Spleen (tissue), 11 donors: ENCODE results near the gene NR0B2. TPM values are rescaled to one million over a fixed set of nuclear protein-coding genes. Genes with fewer than 3 reads are reported as not detected.
A peak's percentile ranks its signal among the peaks of the same experiment; 100 is the strongest.

Experiments
- DNase-seq: peaks from one replicate; pipeline ENCODE4 v3.0.0-alpha.2; 2020
- H3K27ac ChIP-seq, 8 donors: fragments of 200-600 bp; sonication (generic) in 7 of 8; 1 replicate in 4 of 8; 2 replicates in 4 of 8; pipeline versions ENCODE4 v1.5.0 to v1.8.0; 2016 to 2021; ENCODE audit warnings: inconsistent platforms in 4 of 8, mild to moderate bottlenecking in 4 of 8, moderate library complexity in 1 of 8
- H3K27me3 ChIP-seq, 7 donors: fragments of 200-600 bp; sonication (generic) in 6 of 7; replicated peaks in 1 of 7; 1 replicate in 4 of 7; 2 replicates in 3 of 7; pipeline versions ENCODE4 v1.5.0 to v1.8.0; 2016 to 2021; ENCODE audit warnings: inconsistent platforms in 3 of 7, mild to moderate bottlenecking in 1 of 7
- H3K36me3 ChIP-seq, 6 donors: fragments of 200-600 bp; sonication (generic) in 5 of 6; 1 replicate in 4 of 6; 2 replicates in 2 of 6; pipeline versions ENCODE4 v1.5.0 to v1.8.0; 2016 to 2021; ENCODE audit warnings: inconsistent platforms in 2 of 6
- H3K4me1 ChIP-seq, 6 donors: fragments of 200-600 bp; sonication (generic) in 5 of 6; 1 replicate in 3 of 6; 2 replicates in 3 of 6; pipeline versions ENCODE4 v1.5.0 to v1.8.0; 2016 to 2021; ENCODE audit warnings: inconsistent platforms in 3 of 6
- H3K4me3 ChIP-seq, 8 donors: fragments of 200-600 bp; sonication (generic) in 7 of 8; 1 replicate in 4 of 8; 2 replicates in 4 of 8; pipeline versions ENCODE4 v1.5.0 to v1.8.0; 2016 to 2021; ENCODE audit warnings: inconsistent platforms in 4 of 8, mild to moderate bottlenecking in 4 of 8, moderate library complexity in 2 of 8
- H3K9me3 ChIP-seq, 8 donors: fragments of 200-600 bp; sonication (generic) in 7 of 8; 1 replicate in 4 of 8; 2 replicates in 4 of 8; pipeline versions ENCODE4 v1.5.0 to v1.8.0; 2016 to 2021; ENCODE audit warnings: inconsistent platforms in 4 of 8
- CTCF ChIP-seq, 11 experiments: fragments of 200-600 bp in 7 of 11; fragments of 450-650 bp in 4 of 11; sonication (generic) in 4 of 11; IDR thresholded peaks in 8 of 11; conservative IDR thresholded peaks in 3 of 11; 1 replicate in 7 of 11; 2 replicates in 4 of 11; pipeline versions ENCODE4 v1.4.0 to v1.8.0; 2016 to 2021; ENCODE audit warnings: antibody characterized with exemption in 11 of 11, inconsistent platforms in 4 of 11, mild to moderate bottlenecking in 1 of 11
- POLR2A ChIP-seq, 3 donors: fragments of 450-650 bp; IDR thresholded peaks; one replicate each; pipeline ENCODE4 v1.5.1; 2017; ENCODE audit warnings: antibody characterized with exemption in 3 of 3, mild to moderate bottlenecking in 1 of 3
- POLR2AphosphoS5 ChIP-seq, 3 donors: sonication (generic); formaldehyde crosslinking; IDR thresholded peaks; one replicate each; pipeline ENCODE4 v1.5.1; 2017; ENCODE audit warnings: antibody characterized with exemption in 3 of 3
- WGBS, 5 donors: extraction: QIAGEN DNeasy Blood & Tissue Kit in 3 of 5; methylation state at CpG; one replicate each; pipeline versions ENCODE4 v1.1.5 to v1.1.7; 2013 to 2018; 5-methylcytosine and 5-hydroxymethylcytosine counted together
- intact Hi-C: fragments of 100-400 bp; cut with DNase I; formaldehyde crosslinking; loops from one replicate; pipeline ENCODE4 v1.15.0; 2023; ENCODE audit warnings: low total_unique reads
- polyA plus RNA-seq, 3 donors: library from polyadenylated mRNA; stranded (reverse); fragments of 200-250 nt; gene quantifications; one replicate each; pipeline ENCODE4 v1.2.1, GENCODE V29; 2013
- total RNA-seq, 7 donors: library from RNA; depleted of rRNA in 3 of 7; stranded (reverse); fragments of >200 nt in 3 of 7; fragmentation: NEBNext Ultra II Directional in 4 of 7; extraction: Animal tissue kit (Norgen Biotek cat#: 25700) in 4 of 7; gene quantifications; one replicate each; pipeline versions ENCODE4 v1.1.0 to v1.2.1, GENCODE V29; 2016 to 2021
- donor health status: healthy with polysubstance abuse.
- donor health status: DM: no; HTN: no; CAD: no; lungs with moderate emphysema.
- donor health status: DM: no; HTN: no; CAD: no.
- donor health status: Bipolar disorder and iron deficiency.
- donor health status: healthy.
- donor health status: DM: no; HTN: no; CAD: no.
- donor health status: DM: yes; HTN: yes; CAD: no.

NR0B2 gene
- total and polyA plus RNA-seq, 10 donors: 0.74 to 27.1 (median 8.1) TPM

GRCh38 chr1:26941311-26941710 is 27.5 kb upstream of the NR0B2 start:
- peak; percentile 41 for DNase-seq

GRCh38 chr1:26938659-26939025 is 24.9 kb upstream of the NR0B2 start:
- intact Hi-C loops: no loop called here
- peaks cover 6 to 89% (median 49%) of the 10 kb centered on the region in 6 donors for H3K36me3 ChIP-seq
- H3K4me1 ChIP-seq: peaks cover 0 to 38% (median 20%) of the 10 kb centered on the region in 6 donors
- H3K4me3 ChIP-seq: no peak overlapping the region
- DNase-seq: peak; percentile 4
- peak overlapping the region in 5 of 8 donors; percentile 52 to 77 (median 68) for H3K27ac ChIP-seq
- TF ChIP-seq CTCF (IDR thresholded peaks at IDR 0.05 in 8 of 11, conservative IDR thresholded peaks at IDR 0.05 in 3 of 11) (no peak), POLR2AphosphoS5 (IDR thresholded peaks at IDR 0.05) (no peak), POLR2A (IDR thresholded peaks at IDR 0.05) (no peak)
- WGBS, 5 donors: 77 to 92% (median 85%) methylated on average over 1 to 2 of the region's 2 CpGs
- no peaks in the 10 kb centered on the region for H3K27me3 ChIP-seq
- H3K9me3 ChIP-seq: no peaks in the 10 kb centered on the region

More at GRCh38 chr1:26941311-26941710, 27.5 kb upstream of the NR0B2 start:
- no peak for TF ChIP-seq POLR2A (IDR thresholded peaks at IDR 0.05)
- TF ChIP-seq CTCF (IDR thresholded peaks at IDR 0.05 in 8 of 11, conservative IDR thresholded peaks at IDR 0.05 in 3 of 11): no peak
- TF ChIP-seq POLR2AphosphoS5 (IDR thresholded peaks at IDR 0.05): no peak
- 95 to 100% (median 98%) methylated on average over 10 of the region's 10 CpGs for WGBS, 5 donors
- H3K4me1 ChIP-seq: peaks cover 0 to 47% (median 20%) of the 10 kb centered on the region in 6 donors
- peaks cover 8 to 91% (median 60%) of the 10 kb centered on the region in 6 donors for H3K36me3 ChIP-seq
- H3K4me3 ChIP-seq: no peak overlapping the region
- no peaks in the 10 kb centered on the region for H3K9me3 ChIP-seq
- H3K27ac ChIP-seq: no peak overlapping the region
- intact Hi-C loops: no loop called here
- no peaks in the 10 kb centered on the region for H3K27me3 ChIP-seq

- peak in 2 of 3 donors; percentile 72 to 75 for TF ChIP-seq POLR2AphosphoS5 (IDR thresholded peaks at IDR 0.05)
- no peak for TF ChIP-seq CTCF (IDR thresholded peaks at IDR 0.05 in 8 of 11, conservative IDR thresholded peaks at IDR 0.05 in 3 of 11)
- no peak for TF ChIP-seq POLR2A (IDR thresholded peaks at IDR 0.05)
- intact Hi-C loops: no loop called here
- Histone ChIP-seq H3K27me3 (no peaks in the 10 kb centered on the region), H3K27ac (peak overlapping the region in 6 of 8 donors; percentile 43 to 77 (median 68)), H3K36me3 (peaks cover 6 to 89% (median 46%) of the 10 kb centered on the region in 6 donors), H3K9me3 (no peaks in the 10 kb centered on the region), H3K4me1 (peaks cover 0 to 43% (median 21%) of the 10 kb centered on the region in 6 donors), H3K4me3 (no peak overlapping the region)
- 61 to 79% (median 78%) methylated on average over 4 of the region's 4 CpGs for WGBS, 5 donors
- DNase-seq: peak; percentile 73
These were observed 24.4 kb upstream of the NR0B2 start for GRCh38 chr1:26938004-26938658.

GRCh38 chr1:26936823-26937222 is 23.0 kb upstream of the NR0B2 start:
- Histone ChIP-seq H3K9me3 (no peaks in the 10 kb centered on the region), H3K4me1 (peaks cover 2 to 56% (median 29%) of the 10 kb centered on the region in 6 donors), H3K4me3 (no peak overlapping the region), H3K36me3 (peaks cover 0 to 87% (median 34%) of the 10 kb centered on the region in 6 donors), H3K27me3 (no peaks in the 10 kb centered on the region), H3K27ac (peak overlapping the region in 1 of 8 donors; percentile 67)
- no peak for DNase-seq
- TF ChIP-seq POLR2AphosphoS5 (IDR thresholded peaks at IDR 0.05): no peak
- no peak for TF ChIP-seq CTCF (IDR thresholded peaks at IDR 0.05 in 8 of 11, conservative IDR thresholded peaks at IDR 0.05 in 3 of 11)
- TF ChIP-seq POLR2A (IDR thresholded peaks at IDR 0.05): no peak
- 82 to 91% (median 88%) methylated on average over 6 of the region's 6 CpGs for WGBS, 5 donors
- intact Hi-C loops: no loop called here
